Measurements from ENCODE around the gene FAM151A.

Gene FAM151A

GRCh38 chr1:54623216-54624007, at the start of gene FAM151A:
TSS of gene FAM151A (minus strand) at chr1:54623525. CDS start at chr1:54623395, 130 bp downstream.
- DNase-seq (ENCODE audit: low spot score) = no peak

- DNase-seq (ENCODE audit: low spot score) = peak; percentile 59
Observed at GRCh38 chr1:54671985-54672608, 48.8 kb upstream of the FAM151A start.

- no peak for DNase-seq (ENCODE audit: low spot score)
Observed at GRCh38 chr1:54668567-54668966, 45.2 kb upstream of the FAM151A start.

GRCh38 chr1:54667797-54668196, 44.5 kb upstream of the FAM151A start:
- DNase-seq (ENCODE audit: low spot score) = no peak

- DNase-seq (ENCODE audit: low spot score) = no peak
Observed at GRCh38 chr1:54666333-54666732, 43.0 kb upstream of the FAM151A start.

- DNase-seq (ENCODE audit: low spot score) = no peak
Observed at GRCh38 chr1:54665852-54666251, 42.5 kb upstream of the FAM151A start.

GRCh38 chr1:54664364-54664763, 41.0 kb upstream of the FAM151A start:
- DNase-seq (ENCODE audit: low spot score) = no peak

GRCh38 chr1:54663725-54664124, 40.4 kb upstream of the FAM151A start:
- no peak for DNase-seq (ENCODE audit: low spot score)

GRCh38 chr1:54658164-54658913, 35.0 kb upstream of the FAM151A start:
- DNase-seq (ENCODE audit: low spot score) = no peak

GRCh38 chr1:54653036-54653435, 29.7 kb upstream of the FAM151A start:
- no peak for DNase-seq (ENCODE audit: low spot score)

- no peak for DNase-seq (ENCODE audit: low spot score)
Observed at GRCh38 chr1:54652168-54652567, 28.8 kb upstream of the FAM151A start.

- no peak for DNase-seq (ENCODE audit: low spot score)
Observed at GRCh38 chr1:54651608-54652007, 28.3 kb upstream of the FAM151A start.

GRCh38 chr1:54650417-54650816, 27.1 kb upstream of the FAM151A start:
- no peak for DNase-seq (ENCODE audit: low spot score)

GRCh38 chr1:54649921-54650320, 26.6 kb upstream of the FAM151A start:
- no peak for DNase-seq (ENCODE audit: low spot score)

- no peak for DNase-seq (ENCODE audit: low spot score)
Observed at GRCh38 chr1:54649130-54649898, 26.0 kb upstream of the FAM151A start.

- no peak for DNase-seq (ENCODE audit: low spot score)
Observed at GRCh38 chr1:54645806-54646676, 22.7 kb upstream of the FAM151A start.

- DNase-seq (ENCODE audit: low spot score) = no peak
Observed at GRCh38 chr1:54643736-54644135, 20.4 kb upstream of the FAM151A start.

GRCh38 chr1:54640863-54641836, 17.8 kb upstream of the FAM151A start, which contains the start of gene MROH7:
TSS of gene MROH7 (plus strand) at chr1:54641786. CDS start at chr1:54652927, 11,141 bp downstream.
- DNase-seq (ENCODE audit: low spot score) = no peak

GRCh38 chr1:54640361-54640760, 17.0 kb upstream of the FAM151A start:
- DNase-seq (ENCODE audit: low spot score) = no peak
